Osteoblast (primary cell): ENCODE measurements around the gene NAT8. TPM values are rescaled to one million over a fixed set of nuclear protein-coding genes. Genes with fewer than 3 reads are reported as not detected.

ENCODE experiments used
- DNase-seq: peaks from one replicate; pipeline ENCODE4 v3.0.0; 2011; ENCODE audit warnings: low spot score, mixed read lengths; ENCODE audit not compliant: insufficient read length; ENCODE audit errors: missing footprints
- H2AFZ ChIP-seq: 2 replicates; pipeline ENCODE4 v1.6.0; 2011; ENCODE audit warnings: mild to moderate bottlenecking, low read length
- H3K27ac ChIP-seq: 2 replicates; pipeline ENCODE4 v1.5.1; 2011; ENCODE audit warnings: mild to moderate bottlenecking, low read depth, low read length, moderate library complexity
- H3K27me3 ChIP-seq: 2 replicates; pipeline ENCODE4 v1.6.0; 2012; ENCODE audit warnings: mild to moderate bottlenecking, control low read depth, inconsistent platforms, low read length, moderate library complexity; ENCODE audit not compliant: insufficient read depth
- H3K36me3 ChIP-seq: 2 replicates; pipeline ENCODE4 v1.5.1; 2011; ENCODE audit warnings: mild to moderate bottlenecking, low read length, control low read depth, moderate library complexity; ENCODE audit not compliant: insufficient read depth
- H3K4me1 ChIP-seq: 2 replicates; pipeline ENCODE4 v1.5.1; 2011; ENCODE audit warnings: mild to moderate bottlenecking, low read length, control low read depth, moderate library complexity; ENCODE audit not compliant: insufficient read depth
- H3K4me2 ChIP-seq: 2 replicates; pipeline ENCODE4 v1.6.0; 2011; ENCODE audit warnings: mild to moderate bottlenecking, low read length; ENCODE audit not compliant: insufficient read depth
- H3K4me3 ChIP-seq: fragments of 200-600 bp; sonication (generic); 3 replicates; pipeline ENCODE4 v1.5.1; 2012; ENCODE audit warnings: mild to moderate bottlenecking, low read length, inconsistent platforms; ENCODE audit not compliant: insufficient read depth
- H3K79me2 ChIP-seq: 2 replicates; pipeline ENCODE4 v1.6.0; 2012; ENCODE audit warnings: mild to moderate bottlenecking, low read length, control low read depth, inconsistent platforms; ENCODE audit not compliant: insufficient read depth
- H3K9me3 ChIP-seq: 2 replicates; pipeline ENCODE4 v1.5.1; 2011; ENCODE audit warnings: low read depth, low read length, control low read depth
- H4K20me1 ChIP-seq: 2 replicates; pipeline ENCODE4 v1.6.0; 2012; ENCODE audit warnings: mild to moderate bottlenecking, low read length, control low read depth; ENCODE audit not compliant: insufficient read depth
- total RNA-seq: library from RNA; depleted of rRNA; stranded (reverse); fragments of >200 nt; gene quantifications from 2 replicates; pipeline ENCODE4 v1.2.3, GENCODE V29; 2012
- TF ChIP-seq, protein P1 (sequence below): IDR thresholded peaks from 2 replicates; pipeline ENCODE4 v1.5.1; 2011; ENCODE audit warnings: mild to moderate bottlenecking, low read depth, low read length, moderate library complexity; ENCODE audit errors: extremely low read depth

The NAT8 gene
- total RNA-seq, 1 donor = not detected

DNA sequence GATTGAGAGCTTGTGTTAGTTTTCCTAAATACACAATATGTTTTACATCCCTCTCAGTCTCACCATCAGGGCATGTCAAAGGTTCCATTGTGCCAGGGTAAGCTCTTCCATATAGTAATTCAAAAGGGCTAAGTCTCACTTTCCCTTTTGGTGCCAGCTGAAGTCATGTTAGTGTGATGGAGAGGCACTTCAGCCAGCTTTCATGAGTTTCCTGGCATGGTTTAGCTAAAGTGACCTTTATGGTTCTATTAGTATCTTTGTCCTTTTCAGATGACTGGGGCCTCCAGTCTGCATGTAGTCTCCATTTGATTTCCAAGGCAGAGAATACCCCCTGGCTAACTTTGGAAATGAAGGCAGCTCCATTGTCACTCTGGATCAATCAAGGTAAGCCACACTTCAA is 27.2 kb downstream of the NAT8 start:
- no peak overlapping the region for H2AFZ ChIP-seq

DNA sequence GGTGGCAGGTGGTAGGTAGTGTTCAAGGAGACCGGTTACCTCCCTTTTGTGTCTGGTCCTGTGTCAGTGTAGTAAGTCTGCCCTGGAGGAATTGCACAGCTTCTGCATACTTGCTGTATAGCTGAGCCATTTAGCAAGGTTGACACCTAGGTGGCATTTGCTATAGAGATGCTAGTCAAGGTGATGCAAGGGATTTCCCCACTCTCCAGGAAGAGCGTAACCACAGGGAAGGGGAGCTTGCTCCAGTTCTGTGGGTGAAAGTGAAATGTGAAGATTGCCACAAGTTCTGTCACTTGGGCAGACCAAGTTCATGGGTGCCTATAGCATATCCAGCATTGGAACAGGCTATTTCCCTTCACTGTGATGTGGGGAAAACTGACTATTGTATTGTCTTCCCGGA is 28.1 kb downstream of the NAT8 start:
- H3K36me3 ChIP-seq = no peaks in the 10 kb centered on the region
- no peaks in the 10 kb centered on the region for H3K79me2 ChIP-seq
- H4K20me1 ChIP-seq = no peaks in the 10 kb centered on the region
- no peak overlapping the region for H2AFZ ChIP-seq
- H3K27me3 ChIP-seq = no peaks in the 10 kb centered on the region
- TF ChIP-seq, protein P1, sequence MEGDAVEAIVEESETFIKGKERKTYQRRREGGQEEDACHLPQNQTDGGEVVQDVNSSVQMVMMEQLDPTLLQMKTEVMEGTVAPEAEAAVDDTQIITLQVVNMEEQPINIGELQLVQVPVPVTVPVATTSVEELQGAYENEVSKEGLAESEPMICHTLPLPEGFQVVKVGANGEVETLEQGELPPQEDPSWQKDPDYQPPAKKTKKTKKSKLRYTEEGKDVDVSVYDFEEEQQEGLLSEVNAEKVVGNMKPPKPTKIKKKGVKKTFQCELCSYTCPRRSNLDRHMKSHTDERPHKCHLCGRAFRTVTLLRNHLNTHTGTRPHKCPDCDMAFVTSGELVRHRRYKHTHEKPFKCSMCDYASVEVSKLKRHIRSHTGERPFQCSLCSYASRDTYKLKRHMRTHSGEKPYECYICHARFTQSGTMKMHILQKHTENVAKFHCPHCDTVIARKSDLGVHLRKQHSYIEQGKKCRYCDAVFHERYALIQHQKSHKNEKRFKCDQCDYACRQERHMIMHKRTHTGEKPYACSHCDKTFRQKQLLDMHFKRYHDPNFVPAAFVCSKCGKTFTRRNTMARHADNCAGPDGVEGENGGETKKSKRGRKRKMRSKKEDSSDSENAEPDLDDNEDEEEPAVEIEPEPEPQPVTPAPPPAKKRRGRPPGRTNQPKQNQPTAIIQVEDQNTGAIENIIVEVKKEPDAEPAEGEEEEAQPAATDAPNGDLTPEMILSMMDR = no peak
- H3K27ac ChIP-seq = no peak overlapping the region
- no peak overlapping the region for H3K4me3 ChIP-seq
- no peak for DNase-seq
- no peaks in the 10 kb centered on the region for H3K9me3 ChIP-seq
- H3K4me2 ChIP-seq = no peak overlapping the region
- peaks cover 4% of the 10 kb centered on the region for H3K4me1 ChIP-seq

More for the DNA sequence above, 27.2 kb downstream of the NAT8 start:
- H3K36me3 ChIP-seq = no peaks in the 10 kb centered on the region
- H3K27me3 ChIP-seq = no peaks in the 10 kb centered on the region
- no peaks in the 10 kb centered on the region for H3K9me3 ChIP-seq
- TF ChIP-seq, protein P1 = no peak
- H3K4me1 ChIP-seq = peaks cover 4% of the 10 kb centered on the region
- no peaks in the 10 kb centered on the region for H4K20me1 ChIP-seq
- no peak overlapping the region for H3K4me2 ChIP-seq
- no peaks in the 10 kb centered on the region for H3K79me2 ChIP-seq
- no peak for DNase-seq
- no peak overlapping the region for H3K4me3 ChIP-seq
- H3K27ac ChIP-seq = no peak overlapping the region

DNA sequence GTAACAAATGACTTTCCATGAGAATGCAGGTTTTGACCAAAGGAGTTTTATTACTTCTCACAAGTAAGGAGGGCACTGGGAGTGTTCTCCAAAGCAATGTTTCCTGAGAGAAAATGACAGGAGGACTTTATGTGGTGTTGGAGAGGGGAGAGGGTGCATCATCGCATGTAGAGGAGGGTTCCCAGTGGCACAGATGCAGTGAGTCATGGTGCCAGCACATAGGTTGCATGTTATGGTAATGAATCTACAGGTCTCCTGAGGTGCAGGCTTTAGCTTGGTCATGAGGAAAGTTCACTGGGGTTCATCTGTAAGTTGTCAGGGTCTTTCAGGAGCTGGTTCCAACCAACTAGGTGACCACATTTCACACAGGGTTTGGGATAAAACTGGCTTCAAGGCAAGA is 30.4 kb downstream of the NAT8 start:
- Histone ChIP-seq H3K9me3 (no peaks in the 10 kb centered on the region), H3K27ac (no peak overlapping the region), H3K79me2 (no peaks in the 10 kb centered on the region), H3K4me3 (no peak overlapping the region), H3K4me2 (no peak overlapping the region), H4K20me1 (no peaks in the 10 kb centered on the region), H3K4me1 (peaks cover 4% of the 10 kb centered on the region), H3K36me3 (no peaks in the 10 kb centered on the region), H2AFZ (no peak overlapping the region), H3K27me3 (no peaks in the 10 kb centered on the region)
- no peak for DNase-seq
- TF ChIP-seq, protein P1 = no peak

DNA sequence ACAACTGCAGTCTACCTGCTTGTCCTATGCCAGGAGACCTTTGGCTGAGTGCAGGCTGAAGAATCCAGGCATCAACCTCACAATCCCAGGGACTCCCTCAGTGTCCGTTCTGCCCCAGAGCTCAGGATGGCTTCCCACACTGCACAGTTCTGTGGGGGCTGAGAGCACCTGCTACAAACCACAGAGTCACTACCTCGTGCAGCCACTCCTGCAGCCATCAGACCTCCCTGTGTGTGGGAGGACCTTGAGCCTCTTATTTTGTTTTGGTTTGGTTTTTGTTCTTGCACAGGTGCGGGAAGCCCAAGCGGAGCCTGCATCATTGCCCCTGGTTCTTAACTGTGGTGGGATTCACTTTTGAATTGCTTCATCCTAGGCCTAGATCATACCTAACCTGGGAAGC is 31.0 kb downstream of the NAT8 start:
- TF ChIP-seq, protein P1 = no peak

More for the DNA sequence above, 31.0 kb downstream of the NAT8 start:
- Histone ChIP-seq H3K79me2 (no peaks in the 10 kb centered on the region), H2AFZ (no peak overlapping the region), H3K4me1 (peaks cover 4% of the 10 kb centered on the region), H3K4me2 (no peak overlapping the region), H3K36me3 (no peaks in the 10 kb centered on the region), H3K4me3 (no peak overlapping the region), H4K20me1 (no peaks in the 10 kb centered on the region), H3K9me3 (no peaks in the 10 kb centered on the region), H3K27ac (no peak overlapping the region), H3K27me3 (no peaks in the 10 kb centered on the region)
- no peak for DNase-seq
